ENCODE results near the gene DPF3.

Gene DPF3

GRCh38 chr14:72636871-72637270 lies 257.0 kb downstream of the DPF3 start:
- TF ChIP-seq CTCF (IDR thresholded peaks at IDR 0.05; ENCODE audit: control insufficient read depth, insufficient read depth, low read depth, low read length, missing control alignments), result no peak
- no peak overlapping the region for H3K4me3 ChIP-seq (ENCODE audit: control insufficient read depth, low read depth, low read length)
- DNase-seq (ENCODE audit: low read depth), result no peak

GRCh38 chr14:72636094-72636493 lies 257.8 kb downstream of the DPF3 start:
- TF ChIP-seq CTCF (IDR thresholded peaks at IDR 0.05; ENCODE audit: control insufficient read depth, insufficient read depth, low read depth, low read length, missing control alignments), result no peak
- H3K4me3 ChIP-seq (ENCODE audit: control insufficient read depth, low read depth, low read length), result no peak overlapping the region
- no peak for DNase-seq (ENCODE audit: low read depth)

- no peak for TF ChIP-seq CTCF (IDR thresholded peaks at IDR 0.05; ENCODE audit: control insufficient read depth, insufficient read depth, low read depth, low read length, missing control alignments)
- no peak for DNase-seq (ENCODE audit: low read depth)
- no peak overlapping the region for H3K4me3 ChIP-seq (ENCODE audit: control insufficient read depth, low read depth, low read length)
Observed at GRCh38 chr14:72634691-72635616, 258.9 kb downstream of the DPF3 start.

GRCh38 chr14:72633551-72633950 lies 260.4 kb downstream of the DPF3 start:
- DNase-seq (ENCODE audit: low read depth), result no peak
- TF ChIP-seq CTCF (IDR thresholded peaks at IDR 0.05; ENCODE audit: control insufficient read depth, insufficient read depth, low read depth, low read length, missing control alignments), result no peak
- H3K4me3 ChIP-seq (ENCODE audit: control insufficient read depth, low read depth, low read length), result no peak overlapping the region

GRCh38 chr14:72632727-72633126 lies 261.2 kb downstream of the DPF3 start:
- no peak for TF ChIP-seq CTCF (IDR thresholded peaks at IDR 0.05; ENCODE audit: control insufficient read depth, insufficient read depth, low read depth, low read length, missing control alignments)
- DNase-seq (ENCODE audit: low read depth), result no peak
- H3K4me3 ChIP-seq (ENCODE audit: control insufficient read depth, low read depth, low read length), result no peak overlapping the region

GRCh38 chr14:72631401-72631800 lies 262.5 kb downstream of the DPF3 start:
- DNase-seq (ENCODE audit: low read depth), result no peak
- TF ChIP-seq CTCF (IDR thresholded peaks at IDR 0.05; ENCODE audit: control insufficient read depth, insufficient read depth, low read depth, low read length, missing control alignments), result no peak
- H3K4me3 ChIP-seq (ENCODE audit: control insufficient read depth, low read depth, low read length), result no peak overlapping the region

Measured in AG09309 (cell line).